HG02943 (cell line): ENCODE data around the gene MRPL44.
A peak's percentile ranks its signal among the peaks of the same experiment; 100 is the strongest.

Experiments used
- ATAC-seq: cut with Tn5 transposase; IDR thresholded peaks from one replicate; pipeline ENCODE4 v1.9.1; 2021; ENCODE audit warnings: mild to moderate bottlenecking, low read depth, moderate library complexity; ENCODE audit not compliant: unreplicated experiment

MRPL44 gene

DNA sequence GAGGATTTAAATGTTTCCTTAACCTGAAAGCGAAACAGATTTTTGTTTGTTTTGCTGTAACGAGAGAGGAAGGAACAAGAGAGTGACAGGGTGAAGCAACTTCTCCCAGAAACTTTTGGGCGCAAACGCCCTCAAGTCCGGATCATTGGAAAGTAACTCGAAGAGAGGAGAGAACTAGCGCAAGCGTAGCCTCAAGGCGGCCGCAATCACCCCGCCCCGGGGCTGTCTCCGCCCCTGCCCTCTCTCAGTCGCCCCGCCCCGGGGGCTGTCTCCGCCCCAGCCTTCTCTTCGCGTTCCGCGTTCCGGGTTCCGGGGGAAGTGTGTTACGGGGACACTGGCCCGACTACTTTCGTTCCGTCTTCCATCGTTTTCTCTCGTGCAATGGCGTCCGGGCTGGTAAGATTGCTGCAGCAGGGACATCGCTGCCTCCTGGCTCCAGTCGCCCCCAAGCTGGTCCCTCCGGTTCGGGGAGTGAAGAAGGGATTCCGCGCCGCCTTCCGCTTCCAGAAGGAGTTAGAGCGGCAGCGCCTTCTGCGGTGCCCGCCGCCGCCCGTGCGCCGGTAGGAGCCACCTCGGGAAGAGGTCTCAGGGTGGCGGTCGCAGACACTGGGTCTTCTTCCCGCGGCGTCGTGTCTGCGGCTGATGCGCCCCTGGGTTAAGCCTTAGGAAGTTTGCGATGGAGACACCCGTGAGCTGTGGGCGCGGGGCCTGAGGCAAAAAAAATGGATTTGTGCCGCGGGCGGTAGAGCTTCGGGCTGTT, at the start of gene MRPL44:
Gene MRPL44, plus strand, starts transcription at position 372 of the 760 bp plus-strand sequence. Its CDS starts 10 bp downstream, at position 382.
- peak; percentile 91 for ATAC-seq

GRCh38 chr2:223908304-223908998, 48.8 kb upstream of the MRPL44 start:
- ATAC-seq = no peak

GRCh38 chr2:223909001-223909741, 48.1 kb upstream of the MRPL44 start:
- ATAC-seq = no peak

DNA sequence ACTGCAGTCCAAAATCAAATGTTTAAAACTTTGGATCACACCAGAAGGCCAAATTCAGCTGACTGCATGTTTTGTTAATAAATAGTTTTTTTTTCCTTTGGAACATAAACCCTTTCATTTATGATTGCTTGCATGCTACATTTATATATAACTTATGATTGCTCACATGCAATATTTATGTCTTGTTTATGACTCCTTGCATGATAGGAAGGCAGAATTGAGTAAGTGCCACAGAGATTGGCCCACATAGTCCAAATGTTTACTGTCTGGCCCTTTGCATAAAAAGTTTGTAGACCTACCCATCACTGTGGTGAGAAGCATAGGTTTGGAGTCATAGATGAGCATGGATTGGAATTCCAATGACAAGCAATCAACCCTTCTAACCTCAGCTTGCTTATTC, 42.9 kb upstream of the MRPL44 start:
- no peak for ATAC-seq

GRCh38 chr2:223915071-223915470, 42.2 kb upstream of the MRPL44 start:
- ATAC-seq = no peak

GRCh38 chr2:223916181-223916920, 40.9 kb upstream of the MRPL44 start:
- no peak for ATAC-seq

DNA sequence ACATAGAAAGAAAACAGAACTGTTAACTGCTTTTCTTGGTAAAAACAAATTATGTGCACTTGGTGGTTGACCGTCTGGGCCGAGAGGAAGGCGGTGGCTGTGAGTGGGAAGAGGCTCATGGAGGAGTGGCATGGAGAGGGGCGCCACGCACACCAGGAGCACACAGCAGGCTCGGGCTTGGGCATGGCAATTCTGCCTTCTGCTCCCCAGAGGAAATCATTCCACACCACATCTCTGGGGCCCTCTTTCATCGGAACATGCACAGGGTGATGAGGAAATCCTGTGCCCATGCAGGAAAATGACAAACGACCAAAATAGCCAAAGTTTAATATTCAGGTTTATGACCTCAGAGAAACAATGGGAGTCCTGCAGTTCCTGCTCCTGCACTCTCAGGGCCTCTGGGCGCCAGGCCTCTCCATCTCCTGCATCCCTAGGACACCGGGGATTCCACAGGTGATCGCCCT, 38.6 kb upstream of the MRPL44 start:
- no peak for ATAC-seq

DNA sequence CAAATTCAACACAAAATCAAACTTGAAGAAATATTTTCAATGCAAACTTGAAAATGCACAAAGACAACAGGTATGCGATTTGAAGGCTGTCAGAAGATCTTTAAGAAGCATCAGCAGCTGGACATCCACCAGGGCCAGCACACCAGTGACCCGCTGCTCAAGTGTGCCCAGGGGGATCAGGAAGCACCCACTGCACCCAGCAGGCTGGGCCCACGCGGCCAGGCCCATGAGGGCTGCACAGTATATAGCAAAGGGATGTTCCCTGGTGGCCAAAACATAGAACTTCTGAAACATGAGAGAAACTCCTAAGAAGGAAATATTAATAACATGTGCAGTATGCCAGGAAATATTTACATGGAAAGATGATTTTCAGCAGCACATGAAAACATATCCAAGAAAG, 37.2 kb upstream of the MRPL44 start:
- no peak for ATAC-seq

DNA sequence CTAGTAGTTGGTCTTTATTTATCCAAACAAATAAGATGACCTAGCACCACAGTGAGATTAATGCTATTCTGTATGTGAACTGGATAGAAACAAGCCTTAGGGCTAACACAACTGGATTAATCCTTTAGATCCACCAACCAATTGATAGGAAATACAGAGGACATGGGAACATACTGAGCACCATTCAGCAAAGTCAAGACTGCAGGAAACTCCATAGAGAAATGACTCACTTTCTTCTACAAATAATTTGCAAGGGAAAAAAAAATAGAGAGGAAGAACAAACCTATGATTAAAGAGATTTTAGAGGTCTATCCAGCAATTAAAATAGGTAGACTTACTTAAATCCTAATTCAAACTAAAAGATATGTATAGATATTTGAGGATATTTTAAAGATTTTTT, 36.1 kb upstream of the MRPL44 start:
- ATAC-seq = no peak

DNA sequence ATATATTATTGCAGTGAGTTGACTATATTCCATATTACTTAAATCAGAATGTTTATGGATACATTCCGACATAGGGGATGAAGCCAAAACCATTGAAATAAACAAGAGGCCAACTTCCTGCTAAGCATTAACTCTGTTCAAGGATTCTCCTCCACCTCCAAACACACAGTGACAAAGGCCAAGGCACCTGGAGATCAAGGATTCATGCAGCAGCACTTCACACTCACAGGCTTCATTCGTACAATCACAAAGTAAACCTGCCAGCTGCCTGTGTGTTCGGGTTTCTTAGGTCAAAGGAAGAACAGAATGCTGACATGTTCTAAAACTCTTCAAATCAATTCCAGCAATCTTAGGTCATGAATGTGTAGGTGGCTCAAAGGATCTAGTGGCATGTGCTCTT, 35.0 kb upstream of the MRPL44 start:
- ATAC-seq = no peak

DNA sequence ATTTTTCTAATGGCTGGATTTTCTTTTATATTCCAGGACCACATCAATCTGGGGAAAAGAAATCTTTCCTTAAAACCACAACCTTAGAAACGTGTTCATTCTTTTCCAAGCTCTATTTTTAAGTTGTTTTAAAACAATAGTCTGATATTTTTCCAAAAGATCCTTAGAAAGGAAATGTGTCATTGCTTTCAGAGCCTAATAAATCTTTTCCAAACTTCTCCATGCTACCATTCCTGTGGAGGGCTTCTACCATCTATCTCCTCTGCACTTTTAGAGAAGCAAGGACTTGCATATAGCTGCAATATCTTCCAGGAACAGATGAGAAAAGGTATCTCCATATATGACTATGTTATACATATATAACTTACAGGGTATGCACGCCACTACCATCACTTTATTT, 33.3 kb upstream of the MRPL44 start:
- ATAC-seq = no peak

DNA sequence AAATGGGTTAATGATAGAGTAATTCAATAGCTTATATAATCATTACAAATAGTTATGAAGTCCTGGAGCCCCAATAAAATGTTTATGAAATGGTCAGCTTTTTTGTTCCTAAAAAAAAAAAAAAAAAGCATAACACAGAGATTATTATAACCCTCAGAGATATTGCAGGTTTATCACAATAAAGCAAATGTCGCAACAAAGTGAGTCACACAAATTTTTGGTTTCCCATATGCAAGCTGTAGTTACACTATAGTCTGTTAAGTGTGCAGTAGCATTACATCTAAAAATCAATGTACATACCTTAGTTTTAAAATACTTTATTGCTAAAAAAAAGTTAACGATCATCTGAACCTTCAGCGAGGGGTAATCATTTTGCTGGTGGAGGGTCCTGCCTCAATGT, 32.2 kb upstream of the MRPL44 start:
- ATAC-seq = no peak

DNA sequence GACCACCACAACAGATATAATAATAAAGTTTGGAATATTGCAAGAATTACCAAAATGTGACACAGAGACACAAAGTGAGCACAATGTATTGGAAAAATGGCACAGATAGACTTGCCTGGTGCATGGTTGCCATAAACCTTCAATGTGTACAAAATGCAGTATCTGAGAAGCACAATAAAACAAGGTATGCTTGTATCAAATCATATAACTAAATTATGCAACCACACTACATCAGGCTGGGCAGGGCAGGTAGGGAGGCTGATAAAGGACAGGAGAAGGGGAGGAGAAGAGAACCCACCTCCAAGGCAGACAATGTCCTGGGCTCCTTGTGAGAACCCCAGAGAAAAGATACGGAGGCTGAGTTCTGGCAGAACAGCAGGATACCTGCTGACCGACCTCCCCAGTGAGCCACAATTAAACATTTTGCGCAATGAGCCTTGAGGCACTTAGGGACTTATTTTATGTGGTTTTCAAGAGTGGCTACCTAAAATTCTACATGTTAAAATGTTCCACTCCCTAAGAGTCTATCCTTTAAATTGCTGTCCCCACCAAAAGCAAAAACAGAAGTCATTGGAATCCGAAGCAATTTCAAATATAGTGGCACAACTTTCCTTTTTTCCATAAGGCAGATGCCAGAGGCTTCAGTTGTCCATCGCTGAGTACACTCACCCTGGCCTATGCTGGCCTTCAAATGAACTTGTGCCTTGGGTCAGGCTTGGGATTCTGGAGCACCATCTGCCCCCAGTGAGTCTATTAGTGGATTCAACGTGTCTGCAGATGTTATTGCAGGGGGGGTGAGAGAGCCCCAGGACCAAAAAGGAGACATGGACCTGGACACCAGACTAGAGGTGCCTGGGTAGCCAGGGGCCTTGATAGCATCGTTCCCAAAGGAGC, 28.9 kb upstream of the MRPL44 start:
- no peak for ATAC-seq

DNA sequence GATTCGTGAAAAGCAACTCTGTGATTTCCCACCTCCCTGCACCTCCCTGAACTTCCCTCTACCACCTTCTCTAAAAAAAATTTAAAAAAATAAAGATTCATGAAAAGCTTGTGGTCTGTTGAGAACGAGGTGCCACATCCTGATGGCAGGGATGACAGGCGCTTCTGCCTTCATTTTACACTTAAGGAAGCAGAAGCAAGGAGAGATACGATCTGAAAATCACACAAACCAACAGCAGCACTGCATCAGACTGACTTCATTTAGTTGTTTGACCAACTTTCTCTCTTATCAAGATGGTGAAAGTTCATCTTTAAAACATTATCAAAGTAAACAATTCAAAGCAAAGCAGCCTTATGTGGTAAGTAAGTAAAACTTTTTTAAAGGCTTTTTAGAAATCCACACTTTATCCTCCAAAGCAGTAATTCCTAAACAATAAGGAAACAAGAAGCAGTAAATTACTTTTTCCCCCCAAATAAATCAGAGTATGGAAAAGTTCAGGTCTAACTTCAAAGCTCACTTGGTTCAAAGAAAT, 27.6 kb upstream of the MRPL44 start:
- ATAC-seq = no peak

GRCh38 chr2:223930103-223930976, 26.9 kb upstream of the MRPL44 start:
- no peak for ATAC-seq

- ATAC-seq = no peak
These were observed 24.2 kb upstream of the MRPL44 start for GRCh38 chr2:223932816-223933800.

GRCh38 chr2:223934870-223935269, 22.4 kb upstream of the MRPL44 start:
- no peak for ATAC-seq
